HG03442 (cell line): ENCODE results near the gene CFD.
A peak's percentile ranks its signal among the peaks of the same experiment; 100 is the strongest.
"Not testable (repeated sequence)": the region's sequence is repeated elsewhere in the genome, so short reads cannot be mapped to it uniquely, and the experiment has no call there.

ENCODE experiments used
- ATAC-seq: cut with Tn5 transposase; IDR thresholded peaks from one replicate; pipeline ENCODE4 v1.9.1; 2021; ENCODE audit warnings: mild to moderate bottlenecking, moderate library complexity; ENCODE audit not compliant: unreplicated experiment

The CFD gene

DNA sequence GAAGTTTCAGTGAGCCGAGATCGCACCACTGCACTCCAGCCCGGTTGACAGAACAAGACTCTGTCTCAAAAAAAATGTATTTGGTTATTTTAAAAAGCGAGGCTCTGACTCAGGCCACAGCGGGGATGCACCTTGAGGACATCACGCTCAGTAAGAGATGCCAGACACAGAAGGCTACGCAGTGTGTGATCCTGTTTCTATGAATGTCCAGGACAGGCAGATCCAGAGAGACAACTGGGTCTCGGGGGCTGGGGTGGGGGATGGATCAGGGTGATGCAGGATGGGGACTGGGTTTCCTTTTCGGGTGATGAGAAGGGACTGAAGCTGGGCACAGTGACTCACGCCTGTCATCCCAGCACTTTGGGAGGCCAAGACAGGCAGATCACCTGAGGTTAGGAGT is 28.1 kb downstream of the CFD start:
- no peak for ATAC-seq

- ATAC-seq: no peak
Measured at GRCh38 chr19:888581-889385, 29.3 kb downstream of the CFD start.

DNA sequence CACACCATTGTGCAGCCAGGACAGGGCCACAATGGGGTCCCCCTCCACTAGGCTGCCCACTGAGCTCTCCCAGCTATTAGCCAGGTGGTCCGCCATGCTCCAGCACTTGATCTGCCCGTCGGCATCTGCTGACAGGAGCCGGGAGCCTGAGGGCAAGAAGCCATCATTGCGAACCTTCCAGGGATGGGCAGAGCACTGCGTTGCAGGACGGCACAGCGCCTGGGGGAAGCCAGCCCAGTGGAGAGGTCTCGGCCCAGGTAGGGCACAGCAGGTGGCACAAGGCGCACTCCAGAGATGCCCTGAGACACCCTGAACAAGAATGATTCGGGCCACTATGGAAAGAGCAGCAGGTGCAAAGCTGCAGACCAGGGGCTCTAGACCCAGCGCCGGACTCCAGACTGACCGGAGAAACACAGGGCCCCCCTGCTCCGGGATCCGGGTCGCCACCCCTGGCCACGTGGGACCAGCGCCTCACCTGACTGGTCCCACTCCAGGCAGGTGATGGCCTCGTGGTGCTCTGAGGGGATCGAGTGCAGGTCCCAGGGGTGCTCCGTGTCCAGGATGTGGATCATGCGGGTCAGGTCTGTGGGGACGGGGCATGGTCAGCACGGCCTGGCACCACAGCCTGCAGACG is 30.3 kb downstream of the CFD start:
- no peak for ATAC-seq

GRCh38 chr19:890831-891230 is 31.4 kb downstream of the CFD start:
- no peak for ATAC-seq

- not testable (repeated sequence) for ATAC-seq
Measured at GRCh38 chr19:891421-892200, 32.1 kb downstream of the CFD start.

DNA sequence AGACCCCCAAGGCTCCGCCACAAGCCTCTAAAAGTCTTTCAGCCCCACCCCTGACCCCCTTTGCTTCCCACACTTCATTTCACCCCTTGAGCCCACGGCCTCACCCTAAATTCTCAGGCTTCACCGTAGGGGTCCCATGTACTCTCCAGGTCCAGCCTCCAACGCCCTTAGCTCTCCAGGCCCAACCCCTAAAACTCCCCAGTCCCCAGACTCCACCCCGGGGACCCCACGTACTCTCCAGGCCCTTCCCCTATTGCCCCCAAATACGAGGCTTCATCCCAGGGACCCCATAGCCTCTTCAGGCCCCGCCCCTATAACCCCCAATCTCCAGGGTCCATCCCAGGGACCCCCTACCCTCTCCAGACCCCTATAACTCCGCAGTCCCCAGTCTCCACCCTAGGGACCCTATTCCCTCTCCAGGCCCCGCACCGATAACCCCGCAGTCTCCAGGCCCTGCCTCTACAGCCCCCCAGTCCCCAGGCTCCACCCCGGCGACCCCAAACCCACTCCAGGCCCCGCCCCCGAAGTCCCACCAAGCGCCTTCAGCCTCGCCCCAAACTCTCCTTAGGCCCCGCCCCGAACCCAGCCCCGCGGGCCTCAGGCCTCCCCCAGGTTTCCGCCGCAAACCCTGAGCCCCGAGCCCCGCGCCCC is 32.9 kb downstream of the CFD start:
- ATAC-seq: no peak

DNA sequence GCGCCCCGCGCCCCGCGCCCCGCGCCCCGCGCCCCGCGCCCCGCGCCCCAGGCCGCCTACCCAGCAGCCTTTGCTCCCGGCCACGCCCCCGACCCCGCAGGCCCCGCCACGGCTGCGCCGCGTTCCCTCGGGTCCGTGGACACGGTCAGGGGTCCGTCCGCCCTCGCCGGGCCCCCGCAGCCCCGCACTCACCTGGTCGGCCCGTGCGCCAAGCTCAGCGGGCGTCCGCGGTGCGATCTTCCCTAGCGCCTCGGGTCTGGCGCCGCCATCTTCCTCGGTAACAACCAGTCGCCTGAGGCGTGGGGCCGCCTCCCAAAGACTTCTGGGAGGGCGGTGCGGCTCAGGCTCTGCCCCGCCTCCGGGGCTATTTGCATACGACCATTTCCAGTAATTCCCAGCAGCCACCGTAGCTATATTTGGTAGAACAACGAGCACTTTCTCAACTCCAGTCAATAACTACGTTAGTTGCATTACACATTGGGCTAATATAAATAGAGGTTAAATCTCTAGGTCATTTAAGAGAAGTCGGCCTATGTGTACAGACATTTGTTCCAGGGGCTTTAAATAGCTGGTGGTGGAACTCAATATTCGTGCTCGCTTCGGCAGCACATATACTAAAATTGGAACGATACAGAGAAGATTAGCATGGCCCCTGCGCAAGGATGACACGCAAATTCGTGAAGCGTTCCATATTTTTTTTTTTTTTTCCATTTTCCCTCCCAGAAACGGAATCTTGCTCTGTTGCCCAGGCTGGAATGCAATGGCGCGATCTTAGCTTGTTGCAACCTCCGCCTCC is 33.6 kb downstream of the CFD start, which contains the start of the genes MED16 and RNU6-9:
Gene MED16 (minus strand): TSS at position 294 of the 796 bp plus-strand sequence. CDS start 2,056 bp downstream, outside the sequence.
Gene RNU6-9 (plus strand): TSS at position 591 of the 796 bp plus-strand sequence.
- ATAC-seq: peak; percentile 79

DNA sequence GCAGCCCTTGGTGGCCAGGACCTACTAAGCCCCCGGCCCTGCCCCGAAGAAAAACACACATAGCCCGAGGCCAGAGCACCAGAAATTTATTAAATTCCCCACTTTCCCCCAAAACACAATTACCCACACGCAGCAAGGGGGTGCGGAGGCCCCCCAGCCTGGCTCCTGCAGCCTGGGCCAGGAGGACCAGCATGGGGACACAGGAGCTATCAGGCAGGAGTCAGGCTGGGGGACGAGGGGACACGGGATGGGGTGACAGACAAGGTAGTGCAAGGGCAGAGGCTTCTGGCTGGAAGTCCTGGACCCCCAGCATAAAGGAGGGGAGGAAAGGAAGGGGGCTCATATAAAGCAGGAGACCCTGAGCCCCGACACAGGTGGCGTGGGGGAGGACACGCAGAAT is 37.0 kb downstream of the CFD start:
- ATAC-seq: no peak

- ATAC-seq: no peak
Measured at GRCh38 chr19:896999-897398, 37.5 kb downstream of the CFD start.

DNA sequence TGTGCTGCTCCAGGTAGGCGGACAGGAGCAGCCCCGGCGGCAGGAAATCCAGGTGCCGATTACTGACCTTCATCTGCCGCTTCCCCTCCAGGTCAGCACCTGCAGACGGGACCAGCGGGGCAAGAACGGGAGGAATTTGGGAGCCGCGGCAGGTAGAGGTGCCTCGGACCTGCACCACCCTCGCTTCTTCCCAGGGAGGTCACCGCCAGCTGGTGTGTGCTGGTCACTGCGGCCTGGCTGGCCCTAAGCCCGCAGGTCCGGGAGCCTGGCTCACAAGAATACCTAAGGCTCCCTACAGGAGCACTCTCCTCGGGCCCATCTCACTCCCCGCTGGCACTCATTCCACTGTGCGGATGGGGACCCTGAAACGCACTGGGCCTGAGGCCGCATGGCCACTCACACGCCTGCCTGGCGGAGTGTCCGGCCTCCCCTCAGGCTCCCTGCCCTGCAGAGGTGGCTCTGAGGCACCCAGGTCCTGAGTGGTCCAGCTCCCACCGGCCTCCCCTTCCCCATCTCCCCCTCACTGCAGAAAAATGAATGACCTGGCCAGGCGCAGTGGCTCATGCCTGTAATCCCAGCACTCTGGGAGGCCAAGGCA is 38.1 kb downstream of the CFD start:
- ATAC-seq: no peak

DNA sequence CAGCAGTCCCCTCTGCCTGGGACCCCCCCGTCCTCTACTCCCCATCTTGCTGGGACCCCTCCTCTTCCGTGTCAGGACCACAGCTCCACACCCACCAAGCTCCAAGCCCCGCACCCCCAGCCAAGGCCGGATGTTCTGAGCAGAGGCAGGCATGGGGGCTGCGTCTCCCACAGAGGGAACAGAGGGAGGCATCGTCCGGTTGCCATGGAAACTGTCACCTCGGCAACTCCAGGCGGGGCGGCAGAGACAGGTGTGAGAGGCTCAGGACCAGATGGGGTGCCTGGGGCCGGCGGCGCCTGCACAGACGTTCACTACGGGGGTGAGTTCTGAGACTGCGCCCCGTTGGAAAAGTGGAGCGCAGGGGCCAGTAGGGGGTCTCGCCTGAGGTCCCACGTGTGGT is 39.2 kb downstream of the CFD start:
- ATAC-seq: no peak

DNA sequence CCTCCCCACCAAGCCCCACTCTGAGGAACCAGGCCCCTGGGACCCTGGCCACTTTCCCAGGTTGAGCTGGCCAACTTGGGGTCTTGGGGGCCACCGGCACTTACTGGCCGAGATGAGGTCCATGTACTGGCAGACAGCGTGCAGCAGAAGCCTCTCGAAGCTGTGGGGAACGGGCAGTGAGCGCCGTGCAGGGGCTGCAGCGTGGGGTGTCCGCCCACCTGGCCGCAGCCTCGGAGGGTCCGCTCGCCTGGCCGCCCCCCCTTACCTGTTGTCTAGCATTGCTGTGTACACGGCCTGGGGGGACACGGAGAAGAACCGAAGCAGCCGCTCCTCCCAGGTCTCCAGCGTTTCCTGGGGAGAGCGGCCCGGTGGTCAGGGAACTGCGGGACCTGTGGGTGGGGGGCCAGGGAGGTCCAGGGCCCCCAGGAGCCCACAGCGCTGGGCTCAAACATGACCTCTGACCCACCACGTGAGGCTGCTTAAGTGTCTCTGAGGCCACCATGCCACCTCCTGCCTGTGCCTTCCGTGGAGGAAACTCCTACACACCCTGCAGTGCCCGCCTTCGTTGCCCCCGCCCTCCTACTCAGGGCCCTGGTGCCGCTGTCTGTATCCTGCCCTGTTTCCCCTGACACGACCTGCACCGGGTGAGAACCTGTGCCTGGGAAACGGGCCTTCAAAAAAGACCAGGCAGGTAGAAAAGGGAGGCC is 40.0 kb downstream of the CFD start:
- ATAC-seq: no peak

DNA sequence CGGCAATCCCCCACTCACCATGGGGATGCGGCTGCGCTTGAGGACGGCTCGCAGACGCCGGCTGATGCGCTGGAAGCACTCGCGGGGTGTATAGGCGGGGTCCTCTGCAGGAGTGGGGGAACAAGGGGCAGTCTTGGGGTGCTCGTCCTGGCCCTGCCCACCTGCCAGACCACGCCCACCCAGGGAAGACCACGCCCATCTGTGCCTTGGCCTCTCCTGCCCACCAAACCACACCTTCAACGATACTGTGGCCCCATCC is 40.5 kb downstream of the CFD start:
- no peak for ATAC-seq

- ATAC-seq: no peak
Measured at GRCh38 chr19:900302-901111, 41.0 kb downstream of the CFD start.

- no peak for ATAC-seq
Measured at GRCh38 chr19:901216-902092, 42.0 kb downstream of the CFD start.

GRCh38 chr19:902093-902370 is 42.6 kb downstream of the CFD start:
- ATAC-seq: no peak

- no peak for ATAC-seq
Measured at GRCh38 chr19:902446-903226, 43.2 kb downstream of the CFD start.
